IMR-90 (cell line): ENCODE measurements around the gene ALDOB. TPM values are rescaled to one million over a fixed set of nuclear protein-coding genes. Genes with fewer than 3 reads are reported as not detected.

ENCODE experiments used
- ATAC-seq: fragments of 200-7000 bp; cut with Tn5 transposase; 2 replicates; pipeline ENCODE4 v1.9.1; 2020; ENCODE audit warnings: low read depth, mild to moderate bottlenecking, moderate library complexity
- BruUV-seq: library from RNA; stranded (reverse); fragments of 400-500 nt; replicated peaks from 2 replicates; lab custom pipeline; 2021; lab: Mats Ljungman, UMichigan
- CTCF ChIA-PET: fragments of 300-600 bp; formaldehyde crosslinking; extraction: SDS; loops from one replicate; lab custom pipeline; 2021; ENCODE audit warnings: antibody characterized with exemption; lab: Yijun Ruan, JAX
- POLR2A ChIA-PET: fragments of 300-600 bp; sonication (Branson Sonifier 250); formaldehyde crosslinking; loops from one replicate; lab custom pipeline; 2022; ENCODE audit warnings: antibody characterized with exemption; ENCODE audit not compliant: unreplicated experiment; lab: Charles Lee
- DNase-seq: peaks from one replicate; pipeline ENCODE4 v3.0.0; 2013
- H2AFZ ChIP-seq: replicated peaks from 2 replicates; pipeline ENCODE3; 2013; ENCODE audit warnings: low read length, mild to moderate bottlenecking; ENCODE audit not compliant: poor library complexity
- H2AK5ac ChIP-seq: 2 replicates; pipeline ENCODE4 v1.6.1; 2013; ENCODE audit warnings: low read depth, low read length, inconsistent platforms
- H2AK9ac ChIP-seq: replicated peaks from 2 replicates; pipeline ENCODE3; 2013; ENCODE audit warnings: mild to moderate bottlenecking, low read depth, low read length, moderate library complexity; ENCODE audit not compliant: poor library complexity
- H2BK120ac ChIP-seq: 2 replicates; pipeline ENCODE4 v1.6.1; 2013; ENCODE audit warnings: low read depth, low read length, inconsistent platforms
- H2BK15ac ChIP-seq: 3 replicates; pipeline ENCODE4 v1.6.1; 2013; ENCODE audit warnings: low read depth, low read length, inconsistent platforms
- H2BK20ac ChIP-seq: 2 replicates; pipeline ENCODE4 v1.6.1; 2013; ENCODE audit warnings: low read depth, mild to moderate bottlenecking, inconsistent platforms, low read length, moderate library complexity
- H2BK5ac ChIP-seq: 2 replicates; pipeline ENCODE4 v1.6.1; 2013; ENCODE audit warnings: mild to moderate bottlenecking, low read depth, low read length, inconsistent platforms; ENCODE audit not compliant: poor library complexity, severe bottlenecking
- H3K14ac ChIP-seq: replicated peaks from 2 replicates; pipeline ENCODE4 v1.6.1; 2013; ENCODE audit warnings: low read depth, low read length, inconsistent platforms
- H3K18ac ChIP-seq: 2 replicates; pipeline ENCODE4 v1.6.1; 2013; ENCODE audit warnings: low read depth, low read length, control low read depth
- H3K23ac ChIP-seq: 2 replicates; pipeline ENCODE4 v1.6.1; 2013; ENCODE audit warnings: low read depth, low read length, inconsistent platforms
- H3K27ac ChIP-seq: 2 replicates; pipeline ENCODE4 v1.5.1; 2013; ENCODE audit warnings: mild to moderate bottlenecking, control low read depth, low read length; ENCODE audit not compliant: insufficient read depth
- H3K27me3 ChIP-seq: 2 replicates; pipeline ENCODE4 v1.6.1; 2013; ENCODE audit warnings: low read length; ENCODE audit not compliant: control insufficient read depth, insufficient read depth
- H3K36me3 ChIP-seq: 2 replicates; pipeline ENCODE4 v1.6.1; 2013; ENCODE audit warnings: low read length, mixed read lengths; ENCODE audit not compliant: control insufficient read depth, insufficient read depth
- H3K4ac ChIP-seq: 2 replicates; pipeline ENCODE4 v1.6.1; 2013; ENCODE audit warnings: low read depth, low read length, inconsistent platforms
- H3K4me1 ChIP-seq: 2 replicates; pipeline ENCODE4 v1.6.1; 2013; ENCODE audit warnings: low read length, mixed read lengths; ENCODE audit not compliant: control insufficient read depth, insufficient read depth
- H3K4me2 ChIP-seq: 2 replicates; pipeline ENCODE4 v1.6.1; 2013; ENCODE audit warnings: low read depth, mild to moderate bottlenecking, control low read depth, low read length, moderate library complexity
- H3K4me3 ChIP-seq: 2 replicates; pipeline ENCODE4 v1.5.1; 2013; ENCODE audit warnings: low read depth, mild to moderate bottlenecking, control low read depth, low read length, moderate library complexity; ENCODE audit not compliant: insufficient read depth
- H3K56ac ChIP-seq: 2 replicates; pipeline ENCODE4 v1.6.1; 2013; ENCODE audit warnings: low read length, inconsistent platforms; ENCODE audit not compliant: insufficient read depth; ENCODE audit errors: extremely low read depth
- H3K79me1 ChIP-seq, 2 experiments: 2 replicates each; pipeline ENCODE4 v1.6.1; 2013; ENCODE audit warnings: low read length in 2 of 2, inconsistent platforms in 1 of 2, low read depth in 1 of 2
- H3K9ac ChIP-seq: 2 replicates; pipeline ENCODE4 v1.6.1; 2013; ENCODE audit warnings: low read depth, low read length, control low read depth
- H3K9me1 ChIP-seq: 2 replicates; pipeline ENCODE4 v1.6.1; 2013; ENCODE audit warnings: low read length, inconsistent platforms; ENCODE audit not compliant: insufficient read depth
- H3K9me3 ChIP-seq: 2 replicates; pipeline ENCODE4 v1.6.1; 2013; ENCODE audit warnings: low read length; ENCODE audit not compliant: control insufficient read depth, insufficient read depth
- H4K20me1 ChIP-seq: 2 replicates; pipeline ENCODE4 v1.6.1; 2013; ENCODE audit warnings: low read length, inconsistent platforms; ENCODE audit not compliant: insufficient read depth
- H4K5ac ChIP-seq: 2 replicates; pipeline ENCODE4 v1.6.1; 2013; ENCODE audit warnings: mild to moderate bottlenecking, low read depth, low read length, control low read depth
- H4K8ac ChIP-seq, 2 experiments: 2 replicates each; pipeline ENCODE4 v1.6.1; 2013; ENCODE audit warnings: low read depth in 2 of 2, low read length in 2 of 2, control low read depth in 1 of 2, inconsistent platforms in 1 of 2
- H4K91ac ChIP-seq: 2 replicates; pipeline ENCODE4 v1.6.1; 2013; ENCODE audit warnings: low read depth, low read length, inconsistent platforms; ENCODE audit not compliant: insufficient read depth
- BHLHE40 ChIP-seq: fragments of 150-350 bp; IDR thresholded peaks from 2 replicates; pipeline ENCODE4 v1.6.1; 2016; ENCODE audit warnings: mild to moderate bottlenecking, low read depth, low read length
- CEBPB ChIP-seq: IDR thresholded peaks from 2 replicates; pipeline ENCODE4 v1.6.1; 2012; ENCODE audit warnings: low read depth, low read length, improper control_type of control experiment
- CHD1 ChIP-seq: IDR thresholded peaks from 2 replicates; pipeline ENCODE4 v1.6.1; 2012; ENCODE audit warnings: low read depth, low read length, improper control_type of control experiment
- ELK1 ChIP-seq: fragments of 150-350 bp; IDR thresholded peaks from 2 replicates; pipeline ENCODE4 v1.6.1; 2016; ENCODE audit warnings: low read depth, mild to moderate bottlenecking, low read length, moderate library complexity, borderline replicate concordance
- FOS ChIP-seq: fragments of 150-350 bp; IDR thresholded peaks from 2 replicates; pipeline ENCODE4 v1.6.1; 2016; ENCODE audit warnings: low read depth, low read length
- MAFK ChIP-seq: IDR thresholded peaks from 2 replicates; pipeline ENCODE4 v1.6.1; 2012; ENCODE audit warnings: low read depth, low read length, improper control_type of control experiment
- MAZ ChIP-seq: IDR thresholded peaks from 2 replicates; pipeline ENCODE4 v1.6.1; 2012; ENCODE audit warnings: low read depth, mild to moderate bottlenecking, low read length, improper control_type of control experiment, moderate library complexity, borderline replicate concordance
- MXI1 ChIP-seq: IDR thresholded peaks from 2 replicates; pipeline ENCODE4 v1.6.1; 2012; ENCODE audit warnings: low read depth, mild to moderate bottlenecking, low read length, moderate library complexity, borderline replicate concordance
- NFE2L2 ChIP-seq: fragments of 150-350 bp; IDR thresholded peaks from 2 replicates; pipeline ENCODE4 v1.6.1; 2016; ENCODE audit warnings: low read depth, mild to moderate bottlenecking, low read length
- POLR2A ChIP-seq: IDR thresholded peaks from 2 replicates; pipeline ENCODE4 v1.6.1; 2012; ENCODE audit warnings: mild to moderate bottlenecking, low read depth, low read length
- RAD21 ChIP-seq: IDR thresholded peaks from 2 replicates; pipeline ENCODE4 v1.6.1; 2012; ENCODE audit warnings: low read length, improper control_type of control experiment
- RCOR1 ChIP-seq: IDR thresholded peaks from 2 replicates; pipeline ENCODE4 v1.6.1; 2012; ENCODE audit warnings: mild to moderate bottlenecking, low read length, improper control_type of control experiment; ENCODE audit not compliant: insufficient replicate concordance
- RFX5 ChIP-seq: IDR thresholded peaks from 2 replicates; pipeline ENCODE4 v1.8.0; 2012; ENCODE audit warnings: low read depth, mild to moderate bottlenecking, low read length, moderate library complexity
- SMC3 ChIP-seq: fragments of 150-350 bp; IDR thresholded peaks from 2 replicates; pipeline ENCODE4 v1.6.1; 2016; ENCODE audit warnings: low read depth, mild to moderate bottlenecking, antibody characterized with exemption, low read length, moderate library complexity
- WGBS, 2 experiments: methylation state at CpG; one replicate each; pipeline versions ENCODE4 v1.1.5 to v1.1.7; 2013; ENCODE audit warnings: missing lambda C conversion rate in 2 of 2; ENCODE audit not compliant: insufficient read length in 1 of 2; ENCODE audit errors: extremely low coverage in 2 of 2; 5-methylcytosine and 5-hydroxymethylcytosine counted together
- dilution Hi-C: fragments of 300-500 bp; cut with HindIII; formaldehyde crosslinking; loops from one replicate; pipeline ENCODE4 v1.14.3; 2018; ENCODE audit warnings: low sequenced_read_pairs; ENCODE audit not compliant: unreplicated experiment
- in situ Hi-C: fragments of 300-500 bp; cut with MboI; formaldehyde crosslinking; loops from 3 replicates; pipeline ENCODE4 v1.14.3; 2019; ENCODE audit warnings: low sequenced_read_pairs, inconsistent platforms, mixed read lengths
- intact Hi-C: fragments of 100-400 bp; cut with micrococcal nuclease; formaldehyde crosslinking; loops from 2 replicates; pipeline ENCODE4 v1.10.0; 2022
- polyA plus RNA-seq, 3 experiments: library from polyadenylated mRNA; depleted of rRNA; stranded (reverse); fragments of >200 nt; gene quantifications; 2 replicates each; pipeline ENCODE4 v1.2.3, GENCODE V29; 2012; ENCODE audit warnings: low replicate concordance in 1 of 3
- total RNA-seq: library from RNA; depleted of rRNA; stranded (reverse); fragments of >200 nt; gene quantifications from 2 replicates; pipeline ENCODE4 v1.2.3, GENCODE V29; 2012
- TF ChIP-seq, protein P1 (sequence below): conservative IDR thresholded peaks from 2 replicates; pipeline ENCODE4 v1.5.1; 2012; ENCODE audit warnings: mild to moderate bottlenecking, low read depth, low read length, improper control_type of control experiment
- TF ChIP-seq, protein P2 (sequence below): fragments of 150-350 bp; IDR thresholded peaks from 2 replicates; pipeline ENCODE4 v1.6.1; 2017; ENCODE audit warnings: mild to moderate bottlenecking, antibody characterized with exemption, low read length, low read depth

ALDOB gene
- total and polyA plus RNA-seq, 2 of the 4 experiments (the other 2 are of a cell fraction), result not detected

GRCh38 chr9:101472891-101473290 lies 37.3 kb upstream of the ALDOB start:
- no peak overlapping the region for H4K5ac ChIP-seq
- WGBS, 2 experiments, result no CpG with 5 or more reads among the region's 1 CpG
- H3K27ac ChIP-seq, result no peak overlapping the region
- in situ Hi-C loops (no loop called here), intact Hi-C loops (no loop called here), dilution Hi-C loops (no loop called here)
- DNase-seq, result no peak
- BruUV-seq, result no TSS peak
- no peak overlapping the region for H2AK5ac ChIP-seq
- H3K79me1 ChIP-seq, result peaks cover 8 to 26% of the 10 kb centered on the region in 2 experiments
- no peak overlapping the region for H4K91ac ChIP-seq
- H2AFZ ChIP-seq, result no peak overlapping the region
- no peak overlapping the region for H2AK9ac ChIP-seq
- no peak overlapping the region for H4K8ac ChIP-seq
- H3K4ac ChIP-seq, result no peak overlapping the region
- ChIA-PET CTCF (interaction anchor here (1.4 kb wide), 1 partner anchor 57 kb away, joined by 4 read pairs; no protein-coding TSS in a partner anchor), POLR2A (no interaction called here)
- H2BK20ac ChIP-seq, result no peak overlapping the region
- H3K9ac ChIP-seq, result no peak overlapping the region
- H3K9me3 ChIP-seq, result no peaks in the 10 kb centered on the region
- H2BK15ac ChIP-seq, result no peak overlapping the region
- no peak overlapping the region for H3K4me3 ChIP-seq
- ATAC-seq, result no peak
- no peaks in the 10 kb centered on the region for H3K27me3 ChIP-seq
- no peak for TF ChIP-seq NFE2L2
- TF ChIP-seq SMC3, result no peak
- no peak for TF ChIP-seq RAD21
- no peak for TF ChIP-seq MAZ
- TF ChIP-seq, protein P1, sequence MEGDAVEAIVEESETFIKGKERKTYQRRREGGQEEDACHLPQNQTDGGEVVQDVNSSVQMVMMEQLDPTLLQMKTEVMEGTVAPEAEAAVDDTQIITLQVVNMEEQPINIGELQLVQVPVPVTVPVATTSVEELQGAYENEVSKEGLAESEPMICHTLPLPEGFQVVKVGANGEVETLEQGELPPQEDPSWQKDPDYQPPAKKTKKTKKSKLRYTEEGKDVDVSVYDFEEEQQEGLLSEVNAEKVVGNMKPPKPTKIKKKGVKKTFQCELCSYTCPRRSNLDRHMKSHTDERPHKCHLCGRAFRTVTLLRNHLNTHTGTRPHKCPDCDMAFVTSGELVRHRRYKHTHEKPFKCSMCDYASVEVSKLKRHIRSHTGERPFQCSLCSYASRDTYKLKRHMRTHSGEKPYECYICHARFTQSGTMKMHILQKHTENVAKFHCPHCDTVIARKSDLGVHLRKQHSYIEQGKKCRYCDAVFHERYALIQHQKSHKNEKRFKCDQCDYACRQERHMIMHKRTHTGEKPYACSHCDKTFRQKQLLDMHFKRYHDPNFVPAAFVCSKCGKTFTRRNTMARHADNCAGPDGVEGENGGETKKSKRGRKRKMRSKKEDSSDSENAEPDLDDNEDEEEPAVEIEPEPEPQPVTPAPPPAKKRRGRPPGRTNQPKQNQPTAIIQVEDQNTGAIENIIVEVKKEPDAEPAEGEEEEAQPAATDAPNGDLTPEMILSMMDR, result no peak
- TF ChIP-seq POLR2A, result no peak
- no peak for TF ChIP-seq MAFK
- no peak for TF ChIP-seq FOS
- no peak for TF ChIP-seq RCOR1
- no peak for TF ChIP-seq CEBPB
- TF ChIP-seq ELK1, result no peak
- no peak for TF ChIP-seq MXI1
- no peak for TF ChIP-seq BHLHE40
- TF ChIP-seq, protein P2, sequence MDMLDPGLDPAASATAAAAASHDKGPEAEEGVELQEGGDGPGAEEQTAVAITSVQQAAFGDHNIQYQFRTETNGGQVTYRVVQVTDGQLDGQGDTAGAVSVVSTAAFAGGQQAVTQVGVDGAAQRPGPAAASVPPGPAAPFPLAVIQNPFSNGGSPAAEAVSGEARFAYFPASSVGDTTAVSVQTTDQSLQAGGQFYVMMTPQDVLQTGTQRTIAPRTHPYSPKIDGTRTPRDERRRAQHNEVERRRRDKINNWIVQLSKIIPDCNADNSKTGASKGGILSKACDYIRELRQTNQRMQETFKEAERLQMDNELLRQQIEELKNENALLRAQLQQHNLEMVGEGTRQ, result no peak
- no peak for TF ChIP-seq RFX5
- TF ChIP-seq CHD1, result no peak
- H3K36me3 ChIP-seq, result peaks cover 16% of the 10 kb centered on the region
- no peak overlapping the region for H2BK5ac ChIP-seq
- H3K23ac ChIP-seq, result no peak overlapping the region
- peaks cover 9% of the 10 kb centered on the region; the same call in 1 of the 2 replicates for H4K20me1 ChIP-seq
- no peak overlapping the region for H3K56ac ChIP-seq
- H3K4me1 ChIP-seq, result peaks cover 7% of the 10 kb centered on the region
- H3K4me2 ChIP-seq, result no peak overlapping the region
- H3K9me1 ChIP-seq, result peaks cover 11% of the 10 kb centered on the region
- no peak overlapping the region for H3K14ac ChIP-seq
- H2BK120ac ChIP-seq, result no peak overlapping the region
- no peak overlapping the region for H3K18ac ChIP-seq
